GM10248 (cell line): ENCODE results near the gene ZNF319.

Experiments used
- CTCF ChIA-PET: fragments of 300-600 bp; sonication (Branson Sonifier 250); formaldehyde crosslinking; extraction: SDS; loops from one replicate; lab custom pipeline; 2021; ENCODE audit warnings: antibody characterized with exemption; lab: Yijun Ruan, JAX
- POLR2A ChIA-PET: fragments of 350-650 bp; sonication (Branson Sonifier 250); formaldehyde crosslinking; extraction: SDS; loops from one replicate; lab custom pipeline; 2020; ENCODE audit warnings: antibody characterized with exemption; lab: Yijun Ruan, JAX
- DNase-seq: peaks from one replicate; pipeline ENCODE4 v3.0.0; 2012; ENCODE audit errors: extremely low spot score
- TF ChIP-seq, protein P1 (sequence below): IDR thresholded peaks from 2 replicates; pipeline ENCODE4 v1.5.1; 2012; ENCODE audit warnings: mild to moderate bottlenecking, low read depth; ENCODE audit errors: extremely low read depth, missing control alignments, control extremely low read depth

ZNF319 gene

DNA sequence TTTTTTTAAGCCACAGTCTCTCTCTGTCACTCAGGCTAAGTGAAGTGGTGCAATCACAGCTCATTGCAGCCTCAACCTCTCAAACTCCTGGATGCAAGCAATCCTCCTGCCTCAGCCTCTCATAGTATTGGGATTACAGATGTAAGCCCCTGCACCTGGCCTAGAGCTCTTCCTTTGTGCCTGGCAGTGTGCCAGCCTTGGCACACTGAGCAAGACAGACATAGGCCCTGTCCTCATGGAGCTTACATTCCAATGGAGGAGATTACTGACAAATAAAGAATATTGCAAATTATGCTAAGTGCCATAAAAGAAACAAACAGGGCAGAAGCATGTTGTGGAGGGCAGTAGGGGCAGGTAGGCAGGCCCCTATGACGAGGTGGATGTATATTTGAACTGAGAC, 28.6 kb downstream of the ZNF319 start:
- CTCF ChIA-PET = interaction anchor here (1.5 kb wide), 1 partner anchor 9 kb away, joined by 4 read pairs; no protein-coding TSS in a partner anchor
- POLR2A ChIA-PET = no interaction called here
- TF ChIP-seq, protein P1, sequence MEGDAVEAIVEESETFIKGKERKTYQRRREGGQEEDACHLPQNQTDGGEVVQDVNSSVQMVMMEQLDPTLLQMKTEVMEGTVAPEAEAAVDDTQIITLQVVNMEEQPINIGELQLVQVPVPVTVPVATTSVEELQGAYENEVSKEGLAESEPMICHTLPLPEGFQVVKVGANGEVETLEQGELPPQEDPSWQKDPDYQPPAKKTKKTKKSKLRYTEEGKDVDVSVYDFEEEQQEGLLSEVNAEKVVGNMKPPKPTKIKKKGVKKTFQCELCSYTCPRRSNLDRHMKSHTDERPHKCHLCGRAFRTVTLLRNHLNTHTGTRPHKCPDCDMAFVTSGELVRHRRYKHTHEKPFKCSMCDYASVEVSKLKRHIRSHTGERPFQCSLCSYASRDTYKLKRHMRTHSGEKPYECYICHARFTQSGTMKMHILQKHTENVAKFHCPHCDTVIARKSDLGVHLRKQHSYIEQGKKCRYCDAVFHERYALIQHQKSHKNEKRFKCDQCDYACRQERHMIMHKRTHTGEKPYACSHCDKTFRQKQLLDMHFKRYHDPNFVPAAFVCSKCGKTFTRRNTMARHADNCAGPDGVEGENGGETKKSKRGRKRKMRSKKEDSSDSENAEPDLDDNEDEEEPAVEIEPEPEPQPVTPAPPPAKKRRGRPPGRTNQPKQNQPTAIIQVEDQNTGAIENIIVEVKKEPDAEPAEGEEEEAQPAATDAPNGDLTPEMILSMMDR = no peak
- no peak for DNase-seq

DNA sequence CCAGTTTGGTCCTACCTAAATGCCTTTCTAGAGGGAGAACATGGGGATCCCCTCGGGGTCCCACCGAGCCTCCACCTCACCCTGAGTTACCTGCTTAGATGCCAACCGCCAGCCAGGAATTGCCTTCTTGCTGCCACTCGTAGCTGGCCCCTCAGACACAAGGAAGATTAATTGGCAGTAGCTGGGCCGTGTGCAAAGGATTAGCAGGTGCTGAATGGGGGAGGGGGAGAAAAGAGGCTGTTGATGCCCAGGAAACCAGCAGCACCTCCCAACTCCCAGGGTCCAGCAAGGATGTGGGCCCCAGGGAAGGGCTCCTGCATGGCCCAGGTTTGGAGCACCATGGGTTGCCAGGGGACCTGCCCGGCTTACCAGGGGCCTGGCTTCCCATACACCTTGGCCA, 29.5 kb downstream of the ZNF319 start, which contains the start of gene CNGB1:
Gene CNGB1 (minus strand): TSS at position 159 of the 400 bp plus-strand sequence. CDS start 3,842 bp downstream, outside the sequence.
- TF ChIP-seq, protein P1 = no peak
- ChIA-PET POLR2A (no interaction called here), CTCF (no interaction called here)
- no peak for DNase-seq

DNA sequence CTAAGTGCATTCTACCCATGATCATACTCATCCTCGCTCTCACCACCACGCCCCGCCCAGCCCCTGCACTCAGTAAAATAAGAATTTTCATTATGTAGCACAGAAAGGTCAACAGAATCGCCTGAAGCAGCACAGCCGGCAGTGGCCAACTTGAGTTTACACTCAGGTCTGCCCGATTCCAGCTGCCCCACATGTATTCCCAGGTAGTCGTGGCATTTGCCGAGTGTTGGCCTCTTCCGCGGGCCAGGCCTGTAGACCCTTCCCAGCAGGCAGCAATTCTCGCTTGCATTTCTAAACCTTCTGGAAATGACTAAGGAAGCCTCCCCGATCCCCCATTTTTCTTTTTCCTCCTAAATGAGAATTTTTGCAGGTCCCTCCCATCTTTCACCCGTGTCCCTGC, 30.2 kb downstream of the ZNF319 start:
- DNase-seq = no peak
- ChIA-PET POLR2A (no interaction called here), CTCF (no interaction called here)
- TF ChIP-seq, protein P1 = no peak

DNA sequence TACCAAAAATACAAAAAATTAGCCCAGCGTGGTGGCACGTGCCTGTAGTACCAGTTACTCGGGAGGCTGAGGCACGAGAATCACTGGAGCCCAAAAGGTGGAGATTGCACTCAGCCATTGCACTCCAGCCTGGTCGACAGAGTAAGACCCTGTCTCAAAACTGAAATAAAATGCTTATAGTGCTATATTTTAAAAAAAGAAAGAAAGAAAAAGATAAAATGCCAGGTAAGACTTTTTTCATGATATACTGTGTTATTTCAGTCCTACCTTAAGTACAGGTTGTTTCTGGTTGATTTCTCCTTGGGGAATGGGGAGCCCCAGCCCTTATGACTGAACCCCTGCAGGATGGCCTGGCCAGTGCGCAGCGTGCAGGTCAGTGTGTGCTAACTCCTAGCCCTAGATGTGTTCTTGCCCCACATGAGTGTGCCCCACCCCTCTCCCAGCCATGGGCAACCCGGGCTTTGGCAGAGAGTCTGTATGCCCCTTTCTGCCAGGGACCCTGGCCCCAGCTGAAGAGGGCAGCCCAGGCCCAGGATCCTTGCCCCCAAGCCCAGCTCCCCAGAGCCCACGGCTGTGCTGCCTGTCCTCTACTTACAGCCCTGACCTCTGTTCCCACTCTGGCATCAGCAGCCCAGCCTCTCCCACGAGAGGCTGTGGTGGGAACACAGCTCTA, 30.9 kb downstream of the ZNF319 start:
- POLR2A ChIA-PET = no interaction called here

DNA sequence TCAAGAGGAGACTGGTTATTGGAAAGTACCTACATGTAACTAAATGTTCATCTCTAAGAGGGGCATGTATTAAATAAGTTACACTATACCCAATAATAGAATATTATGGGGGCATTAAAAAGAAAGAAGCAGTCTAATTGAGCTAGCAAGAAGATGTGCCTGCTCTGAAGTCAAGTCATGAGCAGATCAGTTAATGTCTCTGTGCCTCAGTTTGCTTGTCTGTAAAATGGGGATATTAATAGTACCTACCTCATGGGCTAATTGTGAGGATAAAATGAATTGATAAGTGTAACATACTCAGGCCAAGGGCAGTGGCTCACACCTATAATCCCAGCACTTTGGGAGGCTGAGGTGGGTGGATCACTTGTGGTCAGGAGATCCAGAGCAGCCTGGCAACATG, 32.6 kb downstream of the ZNF319 start:
- no peak for DNase-seq
- TF ChIP-seq, protein P1 = no peak
- ChIA-PET POLR2A (no interaction called here), CTCF (interaction anchor here (0.8 to 1.6 kb wide), 3 partner anchors 9 to 12 kb away, joined by 3 read pairs; a partner anchor contains a TSS)

More for the DNA sequence above, 30.9 kb downstream of the ZNF319 start:
- no peak for DNase-seq
- TF ChIP-seq, protein P1 = no peak
- CTCF ChIA-PET = no interaction called here

DNA sequence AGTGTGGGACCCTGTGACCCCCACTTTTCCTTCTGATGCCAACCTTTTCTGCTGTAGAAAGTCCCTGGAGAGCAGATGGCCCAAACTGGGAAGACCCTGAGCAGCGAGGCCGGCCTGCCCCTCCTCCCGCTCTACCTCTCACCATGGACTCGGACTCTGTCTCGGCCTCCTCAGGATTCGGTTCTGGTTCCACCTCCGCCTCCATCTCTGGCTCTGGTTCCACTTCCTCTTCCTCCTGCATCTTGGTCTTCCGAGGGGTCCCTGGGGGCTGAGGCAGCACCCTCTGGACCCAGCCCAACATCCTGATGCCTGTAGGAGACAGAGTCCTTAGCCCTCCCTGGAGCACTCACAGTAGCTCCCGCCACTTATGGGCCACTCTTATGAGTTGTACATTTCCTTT, 33.5 kb downstream of the ZNF319 start:
- TF ChIP-seq, protein P1 = no peak
- ChIA-PET POLR2A (interaction anchor here (0.6 kb wide), 1 partner anchor 369 kb away, joined by 3 read pairs; no protein-coding TSS in a partner anchor), CTCF (interaction anchor here (0.8 to 1.6 kb wide), 2 partner anchors 10 to 11 kb away, joined by 3 read pairs; a partner anchor contains a TSS)
- DNase-seq = no peak
